ENCODE measurements around the gene RNF2. TPM values are rescaled to one million over a fixed set of nuclear protein-coding genes. Genes with fewer than 3 reads are reported as not detected.

The RNF2 gene
- total and polyA plus RNA-seq, 2 of the 13 experiments (the other 11 are each of a cell fraction or from before 2014, with no cell fraction given): 19.3 to 21.7 TPM

GRCh38 chr1:185073725-185074124 is 28.4 kb downstream of the RNF2 start:
- H3K79me2 ChIP-seq (ENCODE audit: insufficient read depth, low read length): peaks cover 45% of the 10 kb centered on the region
- peaks cover 21% of the 10 kb centered on the region for H3K4me1 ChIP-seq (ENCODE audit: insufficient read depth, low read length)
- ATAC-seq (no peak), DNase-seq (ENCODE audit: low spot score) (no peak), FAIRE-seq (no peak)
- no peaks in the 10 kb centered on the region; a peak in 1 of 5 replicates for H3K36me3 ChIP-seq (replicated peaks in 1 of 2; ENCODE audit: control insufficient read depth in 1 of 2, insufficient read depth in 2 of 2, low read length in 2 of 2)
- CTCF ChIA-PET (ENCODE audit: low intra/inter-chr PET ratio, low total read pairs): no interaction called here
- H3K4me3 ChIP-seq (replicated peaks in 1 of 3; ENCODE audit: insufficient read depth in 1 of 3, low read depth in 2 of 3, low read length in 3 of 3): no peak overlapping the region
- intact Hi-C loops (cut with micrococcal nuclease; ENCODE audit: unreplicated experiment): no loop called here
- no peaks in the 10 kb centered on the region for H3K27me3 ChIP-seq (ENCODE audit: control insufficient read depth in 1 of 2, insufficient read depth in 2 of 2, low read length in 2 of 2)
- no peaks in the 10 kb centered on the region; the same call in 1 of the 2 replicates for H4K20me1 ChIP-seq (ENCODE audit: insufficient read depth, low read length)
- BruUV-seq (replicated peaks): no TSS peak
- POLR2A ChIA-PET: no interaction called here
- WGBS (ENCODE audit: low lambda C conversion rate): 100% methylated on average over 2 of the region's 2 CpGs
- H3K27ac ChIP-seq (ENCODE audit: extremely low read length, insufficient read depth, low read length): no peak overlapping the region
- H3K9ac ChIP-seq (ENCODE audit: insufficient read depth, low read depth, low read length): no peak overlapping the region
- H3K9me3 ChIP-seq (ENCODE audit: low read length): no peaks in the 10 kb centered on the region
- TF ChIP-seq ELF4 (CRISPR knock-in tag; IDR thresholded peaks at IDR 0.05; ENCODE audit: borderline replicate concordance) (no peak), MNT (IDR thresholded peaks at IDR 0.05) (no peak), ZBTB3 (CRISPR knock-in tag; IDR thresholded peaks at IDR 0.05; ENCODE audit: borderline replicate concordance, low read depth) (no peak), TBX3 (IDR thresholded peaks at IDR 0.05; ENCODE audit: borderline replicate concordance) (no peak), REST (IDR thresholded peaks at IDR 0.05; ENCODE audit: borderline replicate concordance in 1 of 2, low read depth in 1 of 2, low read length in 2 of 2) (no peak), ZNF383 (CRISPR knock-in tag; IDR thresholded peaks at IDR 0.05; ENCODE audit: borderline replicate concordance) (no peak), CEBPZ (IDR thresholded peaks at IDR 0.05; ENCODE audit: low read length) (no peak), PHF5A (CRISPR knock-in tag; IDR thresholded peaks at IDR 0.05; ENCODE audit: low read depth, unreplicated experiment) (no peak)
- H2AFZ ChIP-seq (ENCODE audit: low read length): no peak overlapping the region
- in situ Hi-C loops (cut with HindIII; ENCODE audit: extremely low pct_ligation_motif_present, low pct_unique_long_range_greater_than_20kb): no loop called here
- H3K4me2 ChIP-seq (ENCODE audit: low read depth, low read length): no peak overlapping the region

All from HepG2 (cell line).